Right atrium auricular region (tissue), 2 donors: ENCODE measurements around the gene CGB7. TPM values are rescaled to one million over a fixed set of nuclear protein-coding genes. Genes with fewer than 3 reads are reported as not detected.

Source experiments
- DNase-seq: peaks from one replicate; pipeline ENCODE4 v3.0.0-alpha.2; 2019; ENCODE audit warnings: low spot score
- H3K27ac ChIP-seq, 2 donors: fragments of 200-600 bp; sonication (generic); 1 replicate in 1 of 2; 2 replicates in 1 of 2; pipeline ENCODE4 v1.5.1; 2016 to 2019
- H3K27me3 ChIP-seq, 2 donors: fragments of 200-600 bp; sonication (generic); one replicate each; pipeline versions ENCODE4 v1.5.1 to v1.6.0; 2017 to 2019
- H3K36me3 ChIP-seq: fragments of 200-600 bp; sonication (generic); one replicate; pipeline ENCODE4 v1.5.1; 2016
- H3K4me1 ChIP-seq, 2 donors: fragments of 200-600 bp; sonication (generic); one replicate each; pipeline versions ENCODE4 v1.5.1 to v1.6.0; 2017 to 2019
- H3K4me3 ChIP-seq, 2 donors: fragments of 200-600 bp; sonication (generic); 1 replicate in 1 of 2; 2 replicates in 1 of 2; pipeline ENCODE4 v1.5.1; 2017 to 2019; ENCODE audit warnings: mild to moderate bottlenecking in 1 of 2, moderate library complexity in 1 of 2
- H3K9me3 ChIP-seq, 2 donors: fragments of 200-600 bp; sonication (generic); one replicate each; pipeline ENCODE4 v1.5.1; 2019
- total RNA-seq, 2 donors: library from RNA; depleted of rRNA; stranded (reverse); fragments of >200 nt; gene quantifications; one replicate each; pipeline ENCODE4 v1.1.0, GENCODE V29; 2016
- TF ChIP-seq, protein P1 (sequence below), 2 donors: fragments of 200-600 bp; sonication (generic); IDR thresholded peaks; one replicate each; pipeline ENCODE4 v1.5.1; 2019; ENCODE audit warnings: antibody characterized with exemption in 2 of 2

The CGB7 gene
- total RNA-seq, 2 donors from 2014 or later, result not detected

DNA sequence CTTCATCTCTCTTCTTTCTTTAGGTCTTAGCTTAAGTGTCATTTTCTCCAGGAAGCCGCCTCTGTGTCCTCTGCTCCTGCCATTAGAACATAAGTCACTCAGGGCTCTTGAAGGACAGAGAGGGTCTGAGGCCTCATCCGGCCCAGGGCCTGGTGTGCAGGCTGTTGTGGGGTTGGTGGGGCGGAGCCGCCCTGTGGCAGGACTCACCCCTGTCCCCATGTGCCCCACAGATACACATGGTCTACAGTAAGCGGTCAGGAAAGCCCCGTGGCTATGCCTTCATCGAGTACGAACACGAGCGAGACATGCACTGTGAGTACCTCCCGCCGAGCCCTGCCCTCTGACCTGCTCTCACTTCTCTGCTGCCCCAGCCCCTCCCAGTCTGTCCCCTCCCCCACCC lies 43.6 kb upstream of the CGB7 start:
- H3K4me3 ChIP-seq, result no peak overlapping the region
- H3K27me3 ChIP-seq, result no peaks in the 10 kb centered on the region
- no peak overlapping the region for H3K27ac ChIP-seq
- H3K4me1 ChIP-seq, result peaks cover 0 to 12% of the 10 kb centered on the region in 2 donors
- TF ChIP-seq, protein P1, sequence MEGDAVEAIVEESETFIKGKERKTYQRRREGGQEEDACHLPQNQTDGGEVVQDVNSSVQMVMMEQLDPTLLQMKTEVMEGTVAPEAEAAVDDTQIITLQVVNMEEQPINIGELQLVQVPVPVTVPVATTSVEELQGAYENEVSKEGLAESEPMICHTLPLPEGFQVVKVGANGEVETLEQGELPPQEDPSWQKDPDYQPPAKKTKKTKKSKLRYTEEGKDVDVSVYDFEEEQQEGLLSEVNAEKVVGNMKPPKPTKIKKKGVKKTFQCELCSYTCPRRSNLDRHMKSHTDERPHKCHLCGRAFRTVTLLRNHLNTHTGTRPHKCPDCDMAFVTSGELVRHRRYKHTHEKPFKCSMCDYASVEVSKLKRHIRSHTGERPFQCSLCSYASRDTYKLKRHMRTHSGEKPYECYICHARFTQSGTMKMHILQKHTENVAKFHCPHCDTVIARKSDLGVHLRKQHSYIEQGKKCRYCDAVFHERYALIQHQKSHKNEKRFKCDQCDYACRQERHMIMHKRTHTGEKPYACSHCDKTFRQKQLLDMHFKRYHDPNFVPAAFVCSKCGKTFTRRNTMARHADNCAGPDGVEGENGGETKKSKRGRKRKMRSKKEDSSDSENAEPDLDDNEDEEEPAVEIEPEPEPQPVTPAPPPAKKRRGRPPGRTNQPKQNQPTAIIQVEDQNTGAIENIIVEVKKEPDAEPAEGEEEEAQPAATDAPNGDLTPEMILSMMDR (IDR thresholded peaks at IDR 0.05), result no peak
- DNase-seq, result no peak
- H3K36me3 ChIP-seq, result peaks cover 96% of the 10 kb centered on the region
- no peaks in the 10 kb centered on the region for H3K9me3 ChIP-seq

DNA sequence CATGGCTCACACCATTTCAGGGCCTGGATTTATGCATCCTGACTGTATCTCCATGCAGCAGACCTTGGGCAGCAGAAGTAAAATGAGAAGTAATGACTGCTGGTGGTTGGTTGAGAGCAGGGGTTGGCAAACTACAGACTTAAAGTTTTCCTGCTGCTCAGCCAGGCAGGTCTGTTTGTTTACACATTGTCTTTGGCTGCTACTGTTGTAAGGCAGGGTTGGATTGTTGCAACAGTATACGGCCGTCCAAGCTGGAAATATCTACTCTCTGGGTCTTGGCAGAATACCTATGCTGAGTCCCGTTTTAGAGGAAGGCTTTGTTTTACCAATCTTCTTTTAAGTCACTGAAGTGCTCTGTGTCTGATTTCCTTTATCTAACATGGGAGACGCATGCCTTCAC lies 41.2 kb upstream of the CGB7 start:
- Histone ChIP-seq H3K36me3 (peaks cover 81% of the 10 kb centered on the region), H3K4me1 (peaks cover 0 to 30% of the 10 kb centered on the region in 2 donors), H3K27ac (no peak overlapping the region)

DNA sequence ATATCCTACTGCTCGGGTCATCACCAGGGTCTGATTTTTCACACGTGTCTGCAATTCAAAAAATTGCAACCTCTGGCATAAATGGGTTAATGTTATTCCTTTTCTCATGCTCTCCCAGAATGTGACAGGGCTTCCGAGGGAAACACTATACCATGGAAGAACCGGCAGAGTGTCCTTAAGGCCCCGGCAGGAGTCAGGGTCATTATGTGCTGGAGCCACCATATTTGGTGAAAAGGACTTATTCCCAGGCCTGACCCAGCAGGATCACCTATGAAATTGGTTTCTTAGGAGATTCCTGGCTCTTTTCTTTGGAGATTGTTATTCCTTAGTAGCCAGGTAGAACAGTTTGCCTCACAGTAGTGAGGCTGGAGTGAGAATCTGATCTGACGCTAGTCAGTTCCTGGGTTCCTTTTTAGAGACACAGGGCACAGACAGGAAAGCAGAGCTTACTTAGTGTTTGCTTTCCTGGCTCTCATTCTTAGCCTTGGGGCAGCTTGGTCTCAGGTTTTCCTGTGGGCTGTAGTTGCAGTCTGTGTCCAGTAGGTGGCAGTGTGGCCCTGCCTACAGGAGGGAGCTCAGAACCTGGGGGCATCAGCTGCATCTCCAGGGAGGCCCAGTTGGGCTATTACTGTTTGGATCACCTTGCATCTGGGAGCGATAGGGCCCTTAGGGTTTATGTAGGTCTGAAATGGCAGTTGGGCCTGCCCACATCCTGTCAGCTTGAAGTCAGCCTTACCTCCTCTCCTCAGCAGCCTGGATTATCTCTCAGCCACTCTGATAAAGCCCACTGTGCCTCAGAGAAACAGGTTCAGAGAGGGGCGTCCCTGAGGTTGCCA lies 40.1 kb upstream of the CGB7 start:
- H3K9me3 ChIP-seq, result no peaks in the 10 kb centered on the region
- DNase-seq, result peak; percentile 66
- peak overlapping the region in 1 of 2 donors; percentile 42 for H3K27ac ChIP-seq
- TF ChIP-seq, protein P1 (IDR thresholded peaks at IDR 0.05), result peak; percentile 98 to 99
- no peak overlapping the region for H3K4me3 ChIP-seq
- H3K36me3 ChIP-seq, result peaks cover 81% of the 10 kb centered on the region
- H3K4me1 ChIP-seq, result peaks cover 0 to 30% of the 10 kb centered on the region in 2 donors
- H3K27me3 ChIP-seq, result no peaks in the 10 kb centered on the region

More for the DNA sequence above, 41.2 kb upstream of the CGB7 start:
- no peak for DNase-seq
- TF ChIP-seq, protein P1 (IDR thresholded peaks at IDR 0.05), result no peak
- Histone ChIP-seq H3K9me3 (no peaks in the 10 kb centered on the region), H3K4me3 (no peak overlapping the region), H3K27me3 (no peaks in the 10 kb centered on the region)

DNA sequence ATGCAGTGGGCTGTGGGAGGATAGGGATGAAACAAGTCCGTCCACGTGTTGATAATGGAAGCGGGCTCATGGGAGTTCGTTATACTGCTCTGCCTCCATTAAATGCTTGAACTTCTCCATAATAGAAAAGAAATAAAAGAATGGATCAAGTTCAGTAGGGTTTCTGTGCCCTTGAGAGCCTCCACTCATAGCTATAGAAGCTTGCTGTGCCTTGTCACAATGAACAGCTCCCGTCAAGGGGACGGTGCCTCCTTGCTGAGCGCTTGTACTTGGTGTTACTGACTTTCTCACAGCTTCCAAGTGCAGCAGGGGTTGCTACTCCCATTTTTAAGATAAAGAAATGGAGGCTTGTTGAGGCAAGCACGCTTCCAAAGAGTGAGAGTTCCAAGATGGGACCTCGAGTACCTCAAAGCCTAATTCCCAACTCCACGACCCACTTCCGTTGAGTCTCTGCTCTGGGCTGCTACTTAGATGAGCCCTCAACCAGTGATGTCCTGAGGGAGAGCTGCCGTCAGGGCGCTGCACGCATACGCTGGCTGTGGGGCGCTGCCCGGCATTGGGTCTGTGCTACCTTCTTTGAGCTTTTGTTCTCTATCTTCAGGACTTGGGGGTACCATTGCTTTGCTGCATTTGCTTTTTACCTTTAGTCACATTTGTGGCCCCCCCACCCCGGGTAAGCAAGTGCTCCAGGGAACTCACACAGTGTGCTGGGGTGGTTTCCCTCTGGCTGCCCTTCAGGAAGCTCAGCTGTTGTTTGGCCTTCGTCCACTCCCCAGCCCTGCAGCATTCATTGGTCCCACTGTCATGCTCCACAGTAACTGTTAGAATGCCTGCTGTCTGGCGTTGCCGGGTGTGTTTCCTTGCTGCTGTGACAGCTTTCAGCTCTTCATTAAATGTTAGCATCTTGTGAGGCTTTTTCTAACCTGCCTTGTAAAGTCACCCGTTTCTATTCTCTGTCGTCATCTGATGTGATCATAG lies 37.2 kb upstream of the CGB7 start:
- Histone ChIP-seq H3K4me1 (peaks cover 0 to 30% of the 10 kb centered on the region in 2 donors), H3K9me3 (no peaks in the 10 kb centered on the region), H3K27me3 (no peaks in the 10 kb centered on the region), H3K36me3 (peaks cover 83% of the 10 kb centered on the region), H3K27ac (peak overlapping the region; percentile 23 to 47), H3K4me3 (no peak overlapping the region)
- peak; percentile 62 for DNase-seq
- TF ChIP-seq, protein P1 (IDR thresholded peaks at IDR 0.05), result no peak

DNA sequence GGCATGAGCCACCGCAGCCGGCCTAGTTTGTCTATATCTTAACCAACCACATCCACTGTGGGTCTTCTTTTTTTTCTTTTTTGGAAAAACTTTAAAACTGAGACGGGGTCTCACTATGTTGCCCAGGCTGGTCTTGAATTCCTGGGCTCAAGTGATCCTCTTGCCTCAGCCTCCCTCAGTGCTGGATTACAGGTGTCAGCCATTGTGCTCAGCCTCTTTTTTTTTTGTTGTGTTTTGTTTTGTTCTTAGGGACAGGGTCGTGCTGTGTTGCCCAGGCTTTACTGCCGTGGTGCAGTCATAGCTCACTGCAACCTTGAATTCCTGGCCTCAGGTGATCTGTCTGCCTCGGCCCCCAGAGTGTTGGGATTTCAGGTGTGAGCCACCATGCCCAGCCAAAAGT lies 35.1 kb upstream of the CGB7 start:
- Histone ChIP-seq H3K27me3 (no peaks in the 10 kb centered on the region), H3K4me1 (peaks cover 0 to 30% of the 10 kb centered on the region in 2 donors), H3K9me3 (no peaks in the 10 kb centered on the region), H3K36me3 (peaks cover 82% of the 10 kb centered on the region), H3K4me3 (no peak overlapping the region), H3K27ac (no peak overlapping the region)
- DNase-seq, result no peak
- TF ChIP-seq, protein P1 (IDR thresholded peaks at IDR 0.05), result no peak
